Endothelial cell of umbilical vein (primary cell): ENCODE measurements around the gene PLBD1. TPM values are rescaled to one million over a fixed set of nuclear protein-coding genes. Genes with fewer than 3 reads are reported as not detected.

Experiments used
- BruUV-seq: library from RNA; stranded (reverse); fragments of 400-500 nt; replicated peaks from 2 replicates; lab custom pipeline; 2021; lab: Mats Ljungman, UMichigan
- CTCF ChIA-PET: fragments of 300-600, 350-600 bp; sonication (Branson Sonifier 250); formaldehyde crosslinking; loops from one replicate; lab custom pipeline; 2021; ENCODE audit warnings: antibody characterized with exemption, inconsistent platforms; lab: Charles Lee
- POLR2A ChIA-PET: fragments of 300-600, 350-600 bp; sonication (Branson Sonifier 250); formaldehyde crosslinking; loops from one replicate; lab custom pipeline; 2021; ENCODE audit warnings: antibody characterized with exemption, inconsistent platforms; lab: Charles Lee
- DNase-seq: peaks from one replicate; pipeline ENCODE4 v3.0.0-alpha.2; 2011; ENCODE audit warnings: low read depth, low spot score
- FAIRE-seq: peaks from 2 replicates; lab custom pipeline; 2011; peaks lifted over from hg19 to GRCh38; lab: Jason Lieb, UNC
- H2AFZ ChIP-seq: 2 replicates; pipeline ENCODE4 v1.6.0; 2012; ENCODE audit warnings: low read depth, low read length, control low read depth, inconsistent platforms
- H3K27ac ChIP-seq: 2 replicates; pipeline ENCODE4 v1.5.1; 2011; ENCODE audit warnings: low read depth, mild to moderate bottlenecking, control low read depth, low read length, moderate library complexity; ENCODE audit not compliant: insufficient read depth
- H3K27me3 ChIP-seq, 2 experiments: 2 replicates each; pipeline versions ENCODE4 v1.6.0 to v1.6.1; 2011; ENCODE audit warnings: low read length in 2 of 2, mixed read lengths in 1 of 2; ENCODE audit not compliant: control insufficient read depth in 2 of 2, insufficient read depth in 2 of 2
- H3K36me3 ChIP-seq, 2 experiments: 2 replicates in 1 of 2; 3 replicates in 1 of 2; pipeline ENCODE4 v1.5.1; 2011; ENCODE audit warnings: low read length in 2 of 2, mild to moderate bottlenecking in 1 of 2, moderate library complexity in 1 of 2; ENCODE audit not compliant: control insufficient read depth in 2 of 2, insufficient read depth in 2 of 2; ENCODE audit errors: extremely low read depth in 1 of 2
- H3K4me1 ChIP-seq: 3 replicates; pipeline ENCODE4 v1.5.1; 2011; ENCODE audit warnings: mild to moderate bottlenecking, low read length; ENCODE audit not compliant: control insufficient read depth, insufficient read depth; ENCODE audit errors: extremely low read depth
- H3K4me2 ChIP-seq: 2 replicates; pipeline ENCODE4 v1.6.1; 2011; ENCODE audit warnings: low read length, control low read depth, mixed read lengths; ENCODE audit not compliant: insufficient read depth
- H3K4me3 ChIP-seq, 3 experiments: fragments of 200-600 bp in 1 of 3; sonication (generic), shearing (Covaris generic) in 1 of 3; replicated peaks in 1 of 3; 2 replicates each; pipeline ENCODE4 v1.5.1; 2011 to 2016; ENCODE audit warnings: control low read depth in 3 of 3, low read length in 3 of 3, mild to moderate bottlenecking in 2 of 3, inconsistent platforms in 1 of 3, low read depth in 1 of 3, moderate library complexity in 1 of 3; ENCODE audit not compliant: insufficient read depth in 1 of 3
- H3K79me2 ChIP-seq: 2 replicates; pipeline ENCODE4 v1.6.0; 2012; ENCODE audit warnings: low read length, inconsistent platforms; ENCODE audit not compliant: control insufficient read depth, insufficient read depth
- H3K9ac ChIP-seq: replicated peaks from 2 replicates; pipeline ENCODE3; 2011; ENCODE audit warnings: low read length, control low read depth; ENCODE audit not compliant: insufficient read depth; ENCODE audit errors: extremely low read depth
- H3K9me1 ChIP-seq: replicated peaks from 3 replicates; pipeline ENCODE4 v1.6.0; 2011; ENCODE audit warnings: mild to moderate bottlenecking, low read length; ENCODE audit not compliant: control insufficient read depth, insufficient read depth; ENCODE audit errors: extremely low read depth
- H3K9me3 ChIP-seq: replicated peaks from 2 replicates; pipeline ENCODE4 v1.5.1; 2012; ENCODE audit warnings: low read length, inconsistent platforms; ENCODE audit not compliant: control insufficient read depth, insufficient read depth
- H4K20me1 ChIP-seq: replicated peaks from 2 replicates; pipeline ENCODE3; 2011; ENCODE audit warnings: mild to moderate bottlenecking, low read length; ENCODE audit not compliant: control insufficient read depth, insufficient read depth; ENCODE audit errors: extremely low read depth
- FOS ChIP-seq: IDR thresholded peaks from 2 replicates; pipeline ENCODE4 v1.6.1; 2011; ENCODE audit warnings: mild to moderate bottlenecking, low read length, moderate library complexity, borderline replicate concordance; ENCODE audit not compliant: insufficient read depth
- GATA2 ChIP-seq: IDR thresholded peaks from 2 replicates; pipeline ENCODE4 v1.7.0; 2011; ENCODE audit warnings: low read depth, mild to moderate bottlenecking, moderate library complexity, mixed read lengths, low read length; ENCODE audit not compliant: insufficient read length, insufficient read depth
- MAX ChIP-seq: IDR thresholded peaks from 2 replicates; pipeline ENCODE4 v1.6.1; 2011; ENCODE audit not compliant: insufficient read depth, insufficient read length
- POLR2A ChIP-seq: IDR thresholded peaks from 2 replicates; pipeline ENCODE4 v1.6.1; 2012; ENCODE audit warnings: low read depth, mild to moderate bottlenecking, control low read depth, low read length
- POLR2AphosphoS5 ChIP-seq: IDR thresholded peaks from 2 replicates; pipeline ENCODE4 v1.6.1; 2012; ENCODE audit warnings: low read depth, mild to moderate bottlenecking, control low read depth, low read length, moderate library complexity; ENCODE audit not compliant: insufficient read depth
- dilution Hi-C: fragments of 300-500 bp; cut with MboI; formaldehyde crosslinking; loops from one replicate; pipeline ENCODE4 v1.15.0; 2019; ENCODE audit warnings: low sequenced_read_pairs; ENCODE audit not compliant: extremely low pct_ligation_motif_present
- intact Hi-C: fragments of 100-400 bp; cut with micrococcal nuclease; formaldehyde crosslinking; loops from one replicate; pipeline ENCODE4 v1.10.0; 2022
- polyA plus RNA-seq, 4 experiments: library from polyadenylated mRNA; depleted of rRNA in 3 of 4; stranded (reverse) in 3 of 4; unstranded in 1 of 4; fragments of >200 nt; gene quantifications; 2 replicates each; pipeline versions ENCODE4 v1.2.1 to v1.2.3, GENCODE V29; 2011 to 2012; ENCODE audit warnings: missing spikeins in 1 of 4
- total RNA-seq: library from RNA; stranded (reverse); gene quantifications from 2 replicates; pipeline ENCODE4 v1.2.3, GENCODE V29; 2021

Gene PLBD1
- total and polyA plus RNA-seq, 2 donors (not counting 3 experiments of a cell fraction or from before 2014, with no cell fraction given), result 0.04 TPM; not detected in 1

- ChIA-PET POLR2A (no interaction called here), CTCF (interaction anchor here (1.1 to 1.6 kb wide), 2 partner anchors 376 to 446 kb away, joined by 3 to 8 read pairs; no protein-coding TSS in a partner anchor)
- H3K9me1 ChIP-seq, result no peaks in the 10 kb centered on the region
- H3K36me3 ChIP-seq, result no peaks in the 10 kb centered on the region
- intact Hi-C loops (no loop called here), dilution Hi-C loops (no loop called here)
- DNase-seq (no peak), FAIRE-seq (no peak)
- H3K27ac ChIP-seq, result no peak overlapping the region
- H3K4me3 ChIP-seq, result no peak overlapping the region
- BruUV-seq, result no TSS peak
- no peaks in the 10 kb centered on the region for H3K79me2 ChIP-seq
- H3K9ac ChIP-seq, result no peak overlapping the region
- TF ChIP-seq GATA2, result no peak
- no peak for TF ChIP-seq FOS
- no peaks in the 10 kb centered on the region for H3K4me1 ChIP-seq
- no peak overlapping the region for H2AFZ ChIP-seq
- no peaks in the 10 kb centered on the region for H4K20me1 ChIP-seq
- H3K4me2 ChIP-seq, result no peak overlapping the region
- H3K27me3 ChIP-seq, result no peaks in the 10 kb centered on the region
- no peaks in the 10 kb centered on the region for H3K9me3 ChIP-seq
Observed at GRCh38 chr12:14613718-14614117, 46.0 kb upstream of the PLBD1 start.

- Histone ChIP-seq H3K4me3 (no peak overlapping the region), H3K79me2 (no peaks in the 10 kb centered on the region), H3K9me1 (no peaks in the 10 kb centered on the region), H3K4me2 (no peak overlapping the region), H2AFZ (no peak overlapping the region), H3K9me3 (no peaks in the 10 kb centered on the region), H3K4me1 (no peaks in the 10 kb centered on the region), H4K20me1 (no peaks in the 10 kb centered on the region), H3K27ac (no peak overlapping the region), H3K9ac (no peak overlapping the region), H3K27me3 (no peaks in the 10 kb centered on the region), H3K36me3 (no peaks in the 10 kb centered on the region)
- FAIRE-seq (no peak), DNase-seq (no peak)
- intact Hi-C loops, result no loop called here
- POLR2A ChIA-PET, result no interaction called here
- BruUV-seq, result no TSS peak
- dilution Hi-C loops, result no loop called here
- TF ChIP-seq POLR2AphosphoS5 (no peak), POLR2A (no peak), MAX (no peak)
- CTCF ChIA-PET, result interaction anchor here (1.1 to 1.6 kb wide), 3 partner anchors 11 to 446 kb away, joined by 3 to 8 read pairs (median 4); no protein-coding TSS in a partner anchor
Observed at GRCh38 chr12:14612898-14613445, 45.3 kb upstream of the PLBD1 start.
